HG03139 (cell line): ENCODE results near the gene ZNF853.
"Not testable (repeated sequence)": the region's sequence is repeated elsewhere in the genome, so short reads cannot be mapped to it uniquely, and the experiment has no call there.

ENCODE experiments used
- ATAC-seq: cut with Tn5 transposase; IDR thresholded peaks from one replicate; pipeline ENCODE4 v1.9.1; 2021; ENCODE audit not compliant: unreplicated experiment

The ZNF853 gene

GRCh38 chr7:6651851-6652445 lies 36.5 kb downstream of the ZNF853 start:
- ATAC-seq, result no peak

DNA sequence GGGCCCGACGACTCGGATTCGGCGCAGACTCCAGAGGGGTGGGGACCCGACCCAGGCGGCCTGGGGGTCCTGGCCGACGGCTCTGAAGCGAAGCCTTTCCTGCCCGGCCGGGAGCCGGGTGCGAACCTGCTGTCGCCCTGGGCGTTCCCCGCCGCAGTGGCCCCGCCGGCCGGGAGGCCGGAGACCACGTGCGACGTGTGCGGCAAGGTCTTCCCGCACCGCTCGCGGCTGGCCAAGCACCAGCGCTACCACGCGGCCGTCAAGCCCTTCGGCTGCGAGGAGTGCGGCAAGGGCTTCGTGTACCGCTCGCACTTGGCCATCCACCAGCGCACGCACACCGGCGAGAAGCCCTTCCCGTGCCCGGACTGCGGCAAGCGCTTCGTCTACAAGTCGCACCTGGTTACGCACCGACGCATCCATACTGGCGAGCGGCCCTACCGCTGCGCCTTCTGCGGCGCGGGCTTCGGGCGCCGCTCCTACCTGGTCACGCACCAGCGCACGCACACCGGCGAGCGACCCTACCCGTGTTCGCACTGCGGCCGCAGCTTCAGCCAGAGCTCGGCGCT lies 37.1 kb downstream of the ZNF853 start:
- no peak for ATAC-seq

DNA sequence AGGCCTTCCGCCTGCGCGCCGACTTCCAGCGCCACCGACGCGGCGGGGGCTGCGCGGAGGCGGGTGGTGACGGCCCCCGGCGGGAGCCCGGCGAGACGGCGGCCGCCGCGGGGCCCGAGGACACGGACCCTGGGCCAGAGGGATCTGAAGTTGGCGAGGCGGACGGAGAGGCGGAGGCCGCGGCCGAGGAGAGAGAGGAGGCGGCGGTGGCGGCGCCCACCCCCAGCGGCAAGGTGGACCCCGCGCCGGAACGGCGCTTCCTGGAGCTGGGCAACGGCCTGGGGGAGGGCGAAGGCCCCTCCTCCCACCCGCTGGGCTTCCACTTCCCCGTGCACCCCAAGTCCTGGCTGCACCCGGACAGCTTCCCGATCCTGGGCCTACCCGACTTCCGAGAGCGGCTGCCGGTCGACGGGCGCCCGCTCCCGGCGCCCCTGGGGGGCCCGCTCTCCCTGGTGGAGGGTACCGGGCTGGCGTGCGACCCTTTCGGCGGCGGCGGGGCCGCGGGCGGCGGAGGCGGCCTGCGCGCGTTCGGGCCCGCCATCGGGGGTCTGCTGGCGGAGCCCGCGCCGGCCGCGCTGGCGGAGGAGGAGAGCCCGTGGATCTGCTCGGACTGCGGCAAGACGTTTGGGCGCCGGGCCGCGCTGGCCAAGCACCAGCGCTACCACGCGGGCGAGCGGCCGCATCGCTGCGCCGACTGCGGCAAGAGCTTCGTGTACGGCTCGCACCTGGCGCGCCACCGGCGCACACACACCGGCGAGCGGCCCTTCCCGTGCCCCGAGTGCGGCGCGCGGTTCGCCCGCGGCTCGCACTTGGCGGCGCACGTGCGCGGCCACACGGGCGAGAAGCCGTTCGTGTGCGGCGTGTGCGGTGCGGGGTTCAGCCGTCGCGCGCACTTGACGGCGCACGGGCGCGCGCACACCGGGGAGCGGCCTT lies 37.9 kb downstream of the ZNF853 start:
- ATAC-seq, result no peak

- no peak for ATAC-seq
Measured at GRCh38 chr7:6654113-6654841, 38.9 kb downstream of the ZNF853 start.

GRCh38 chr7:6654842-6655610 lies 39.6 kb downstream of the ZNF853 start:
- ATAC-seq, result no peak

- ATAC-seq, result no peak
Measured at GRCh38 chr7:6655636-6656385, 40.4 kb downstream of the ZNF853 start.

- ATAC-seq, result no peak
Measured at GRCh38 chr7:6656413-6656812, 41.0 kb downstream of the ZNF853 start.

- no peak for ATAC-seq
Measured at GRCh38 chr7:6658618-6659345, 43.4 kb downstream of the ZNF853 start.

DNA sequence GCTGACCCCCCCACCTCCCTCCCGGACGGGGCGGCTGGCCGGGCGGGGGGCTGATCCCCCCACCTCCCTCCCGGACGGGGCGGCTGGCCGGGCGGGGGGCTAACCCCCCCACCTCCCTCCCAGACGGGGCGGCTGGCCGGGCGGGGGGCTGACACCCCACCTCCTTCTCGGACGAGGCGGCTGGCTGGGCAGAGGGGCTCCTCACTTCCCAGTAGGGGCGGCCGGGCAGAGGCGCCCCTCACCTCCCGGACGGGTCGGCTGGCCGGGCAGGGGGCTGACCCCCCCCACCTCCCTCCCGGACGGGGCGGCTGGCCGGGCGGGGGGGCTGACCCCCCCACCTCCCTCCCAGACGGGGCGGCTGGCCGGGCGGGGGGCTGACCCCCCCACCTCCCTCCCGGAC lies 55.4 kb downstream of the ZNF853 start:
- not testable (repeated sequence) for ATAC-seq
